EH (cell line): ENCODE results near the gene RNF145.

Experiments
- DNase-seq: peaks from one replicate; pipeline ENCODE4 v3.0.0-alpha.2; 2015; ENCODE audit warnings: low read depth

The RNF145 gene

GRCh38 chr5:159209438-159210209 lies at the start of gene RNF145:
Gene RNF145 (minus strand): TSS chr5:159209553. CDS start chr5:159203617, 5,936 bp downstream.
- DNase-seq, result peak; percentile 82

GRCh38 chr5:159258361-159258760 lies 49.0 kb upstream of the RNF145 start:
- DNase-seq, result no peak

- DNase-seq, result no peak
These were observed 48.4 kb upstream of the RNF145 start for GRCh38 chr5:159257629-159258283.

- no peak for DNase-seq
These were observed 47.7 kb upstream of the RNF145 start for GRCh38 chr5:159257007-159257406.

- DNase-seq, result no peak
These were observed 42.8 kb upstream of the RNF145 start for GRCh38 chr5:159252195-159252594.

- no peak for DNase-seq
These were observed 39.8 kb upstream of the RNF145 start for GRCh38 chr5:159249158-159249557.

- DNase-seq, result no peak
These were observed 35.5 kb upstream of the RNF145 start for GRCh38 chr5:159244890-159245289.

GRCh38 chr5:159244163-159244562 lies 34.8 kb upstream of the RNF145 start:
- DNase-seq, result no peak

- DNase-seq, result no peak
These were observed 34.0 kb upstream of the RNF145 start for GRCh38 chr5:159243385-159243784.

- DNase-seq, result no peak
These were observed 33.3 kb upstream of the RNF145 start for GRCh38 chr5:159242656-159243055.

- DNase-seq, result peak; percentile 23
These were observed 32.7 kb upstream of the RNF145 start for GRCh38 chr5:159241946-159242552.

- peak; percentile 94 for DNase-seq
These were observed 31.0 kb upstream of the RNF145 start for GRCh38 chr5:159240301-159240870.

- peak; percentile 40 for DNase-seq
These were observed 26.6 kb upstream of the RNF145 start for GRCh38 chr5:159235871-159236520.

- DNase-seq, result no peak
These were observed 21.8 kb upstream of the RNF145 start for GRCh38 chr5:159231167-159231566.

GRCh38 chr5:159230657-159231056 lies 21.3 kb upstream of the RNF145 start:
- DNase-seq, result no peak

GRCh38 chr5:159228097-159228496 lies 18.7 kb upstream of the RNF145 start:
- peak; percentile 12 for DNase-seq

GRCh38 chr5:159227452-159227851 lies 18.1 kb upstream of the RNF145 start:
- no peak for DNase-seq

- no peak for DNase-seq
These were observed 17.1 kb upstream of the RNF145 start for GRCh38 chr5:159226451-159226850.

GRCh38 chr5:159224471-159224870 lies 15.1 kb upstream of the RNF145 start:
- no peak for DNase-seq

GRCh38 chr5:159223469-159223868 lies 14.1 kb upstream of the RNF145 start:
- DNase-seq, result no peak

- DNase-seq, result no peak
These were observed 10.9 kb upstream of the RNF145 start for GRCh38 chr5:159220206-159220605.

GRCh38 chr5:159218595-159219023 lies 9.3 kb upstream of the RNF145 start:
- DNase-seq, result peak; percentile 67
